NB4 (cell line): ENCODE results near the gene SGCD.

Source experiments
- DNase-seq: peaks from one replicate; pipeline ENCODE4 v3.0.0; 2010; ENCODE audit warnings: low read depth
- H3K4me3 ChIP-seq: one replicate; pipeline ENCODE4 v1.5.1; 2011; ENCODE audit warnings: mild to moderate bottlenecking, low read depth, low read length, moderate library complexity
- MYC ChIP-seq: IDR thresholded peaks from 2 replicates; pipeline ENCODE4 v1.6.1; 2011; ENCODE audit warnings: low read depth, low read length
- POLR2A ChIP-seq: IDR thresholded peaks from 2 replicates; pipeline ENCODE4 v1.6.1; 2011; ENCODE audit warnings: mild to moderate bottlenecking; ENCODE audit not compliant: insufficient read length; ENCODE audit errors: extremely low read depth
- TF ChIP-seq, protein P1 (sequence below): IDR thresholded peaks from 2 replicates; pipeline ENCODE4 v1.6.1; 2011; ENCODE audit warnings: low read depth, low read length
- TF ChIP-seq, protein P2 (sequence below): IDR thresholded peaks from one replicate; pipeline ENCODE4 v1.5.1; 2012; ENCODE audit warnings: low read depth, low read length

Gene SGCD

DNA sequence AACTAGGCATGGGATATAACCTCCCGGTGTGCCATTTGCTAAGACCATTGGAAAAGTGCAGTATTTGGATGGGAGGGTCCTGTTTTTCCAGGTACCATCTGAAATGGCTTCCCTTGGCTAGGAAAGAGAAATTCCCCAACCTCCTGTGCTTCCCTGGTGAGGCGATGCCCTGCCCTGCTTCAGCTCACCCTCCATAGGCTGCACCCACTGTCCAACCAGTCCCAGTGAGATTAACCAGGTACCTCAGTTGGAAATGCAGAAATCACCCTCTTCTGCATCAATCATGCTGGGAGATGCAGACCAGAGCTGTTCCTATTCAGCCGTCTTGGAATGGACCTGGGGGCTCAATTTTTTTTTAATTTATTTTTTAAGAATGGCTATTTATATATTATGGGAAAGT is 254.8 kb downstream of the SGCD start:
- no peak for DNase-seq
- TF ChIP-seq, protein P1, sequence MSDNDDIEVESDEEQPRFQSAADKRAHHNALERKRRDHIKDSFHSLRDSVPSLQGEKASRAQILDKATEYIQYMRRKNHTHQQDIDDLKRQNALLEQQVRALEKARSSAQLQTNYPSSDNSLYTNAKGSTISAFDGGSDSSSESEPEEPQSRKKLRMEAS: no peak
- no peak for TF ChIP-seq POLR2A
- no peak for TF ChIP-seq MYC
- TF ChIP-seq, protein P2, sequence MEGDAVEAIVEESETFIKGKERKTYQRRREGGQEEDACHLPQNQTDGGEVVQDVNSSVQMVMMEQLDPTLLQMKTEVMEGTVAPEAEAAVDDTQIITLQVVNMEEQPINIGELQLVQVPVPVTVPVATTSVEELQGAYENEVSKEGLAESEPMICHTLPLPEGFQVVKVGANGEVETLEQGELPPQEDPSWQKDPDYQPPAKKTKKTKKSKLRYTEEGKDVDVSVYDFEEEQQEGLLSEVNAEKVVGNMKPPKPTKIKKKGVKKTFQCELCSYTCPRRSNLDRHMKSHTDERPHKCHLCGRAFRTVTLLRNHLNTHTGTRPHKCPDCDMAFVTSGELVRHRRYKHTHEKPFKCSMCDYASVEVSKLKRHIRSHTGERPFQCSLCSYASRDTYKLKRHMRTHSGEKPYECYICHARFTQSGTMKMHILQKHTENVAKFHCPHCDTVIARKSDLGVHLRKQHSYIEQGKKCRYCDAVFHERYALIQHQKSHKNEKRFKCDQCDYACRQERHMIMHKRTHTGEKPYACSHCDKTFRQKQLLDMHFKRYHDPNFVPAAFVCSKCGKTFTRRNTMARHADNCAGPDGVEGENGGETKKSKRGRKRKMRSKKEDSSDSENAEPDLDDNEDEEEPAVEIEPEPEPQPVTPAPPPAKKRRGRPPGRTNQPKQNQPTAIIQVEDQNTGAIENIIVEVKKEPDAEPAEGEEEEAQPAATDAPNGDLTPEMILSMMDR: no peak
- H3K4me3 ChIP-seq: no peak overlapping the region

DNA sequence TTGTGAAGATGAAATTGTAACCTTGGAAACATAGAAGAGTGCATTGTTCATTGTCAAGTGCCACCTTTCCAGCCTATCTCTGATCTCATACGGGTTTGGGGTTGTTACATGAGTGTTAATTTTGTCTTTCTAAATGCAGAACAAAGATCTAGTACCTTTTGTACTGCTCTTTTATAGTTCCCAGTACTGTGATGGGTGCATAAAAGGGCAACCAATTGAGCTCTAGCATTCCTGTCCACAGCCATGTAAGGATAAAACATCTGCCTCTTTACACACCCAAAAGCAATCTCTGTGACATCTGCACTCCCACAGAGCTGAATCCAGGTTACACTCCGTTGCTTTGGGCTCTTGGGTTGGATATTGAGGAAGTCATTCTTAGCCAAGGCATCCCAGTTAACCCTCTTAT is 255.2 kb downstream of the SGCD start:
- no peak for DNase-seq
- no peak for TF ChIP-seq MYC
- TF ChIP-seq, protein P1: no peak
- TF ChIP-seq, protein P2: no peak
- TF ChIP-seq POLR2A: no peak
- no peak overlapping the region for H3K4me3 ChIP-seq

GRCh38 chr5:156584871-156585270 is 257.9 kb downstream of the SGCD start:
- TF ChIP-seq, protein P1: no peak
- TF ChIP-seq MYC (no peak), POLR2A (no peak)
- TF ChIP-seq, protein P2: no peak
- no peak for DNase-seq
- no peak overlapping the region for H3K4me3 ChIP-seq

DNA sequence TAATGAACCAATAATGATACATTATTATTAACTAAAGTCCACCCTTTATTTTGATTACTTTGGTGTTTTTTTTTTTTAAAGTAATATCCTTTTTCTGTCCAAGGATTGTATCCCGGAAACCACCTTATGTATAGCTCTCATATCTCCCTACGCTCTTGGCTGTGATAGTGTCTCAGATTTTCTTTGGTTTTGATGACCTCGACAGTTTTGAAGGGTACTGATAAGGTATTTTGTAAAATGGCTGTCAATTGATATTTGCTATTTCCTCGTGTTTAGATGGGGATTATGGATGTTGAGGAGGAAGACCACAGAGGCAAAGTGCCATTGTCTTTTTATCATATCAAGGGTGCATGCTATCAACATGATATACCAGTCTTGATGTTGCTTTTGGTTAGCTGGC is 259.0 kb downstream of the SGCD start:
- H3K4me3 ChIP-seq: no peak overlapping the region
- no peak for TF ChIP-seq POLR2A
- TF ChIP-seq, protein P1: no peak
- TF ChIP-seq MYC: no peak
- TF ChIP-seq, protein P2: no peak

DNA sequence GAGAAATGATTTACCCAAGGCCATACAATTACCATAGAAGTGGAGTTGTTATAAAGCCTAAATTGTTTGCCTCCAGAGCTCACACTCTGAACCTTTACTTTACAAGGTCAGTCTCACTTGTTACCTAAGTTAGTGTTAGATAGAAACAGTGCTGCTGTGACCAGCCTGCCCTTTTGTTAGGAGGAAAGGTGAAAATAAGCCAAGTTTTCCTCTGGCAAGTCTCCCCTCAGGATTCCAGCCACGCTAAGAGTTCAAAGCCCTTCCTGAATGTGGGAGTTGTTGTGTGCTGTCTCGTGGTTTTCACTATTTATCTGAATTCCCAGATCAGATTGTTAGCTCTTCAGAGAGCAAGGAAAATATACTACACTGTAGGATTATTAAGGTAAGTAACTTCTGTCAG is 260.0 kb downstream of the SGCD start:
- no peak for DNase-seq
- TF ChIP-seq, protein P1: no peak
- no peak for TF ChIP-seq MYC
- TF ChIP-seq, protein P2: no peak
- no peak for TF ChIP-seq POLR2A
- no peak overlapping the region for H3K4me3 ChIP-seq

More for the DNA sequence above, 259.0 kb downstream of the SGCD start:
- DNase-seq: no peak

DNA sequence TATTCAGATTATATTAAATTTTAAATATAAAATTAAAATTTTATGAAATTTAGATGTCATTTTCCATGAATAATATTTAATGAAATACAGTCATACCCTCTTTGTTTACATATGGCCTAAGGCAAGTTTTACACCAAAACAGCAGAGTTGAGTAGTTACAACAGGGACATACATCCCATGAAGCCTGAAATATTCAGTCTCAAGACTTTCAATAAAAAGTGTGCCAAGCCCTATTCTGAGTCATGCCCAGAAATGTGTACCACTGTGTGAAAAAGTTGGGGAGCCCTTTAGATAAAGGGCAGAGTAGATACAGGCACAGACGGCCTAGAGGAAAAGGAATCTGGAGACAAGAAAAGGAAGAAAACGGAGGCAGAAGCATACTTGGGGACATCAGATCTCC is 261.3 kb downstream of the SGCD start:
- TF ChIP-seq, protein P2: no peak
- TF ChIP-seq MYC: no peak
- TF ChIP-seq, protein P1: no peak
- no peak for TF ChIP-seq POLR2A
- H3K4me3 ChIP-seq: no peak overlapping the region
- no peak for DNase-seq
